ENCODE results near the gene GPR25. TPM values are rescaled to one million over a fixed set of nuclear protein-coding genes. Genes with fewer than 3 reads are reported as not detected.
A peak's percentile ranks its signal among the peaks of the same experiment; 100 is the strongest.
"Not testable (repeated sequence)": the region's sequence is repeated elsewhere in the genome, so short reads cannot be mapped to it uniquely, and the experiment has no call there.

GPR25 gene
- total RNA-seq, 2 experiments from 2014 or later: 0.75 to 0.91 TPM

GRCh38 chr1:200901796-200902444 is 29.1 kb downstream of the GPR25 start:
- H3K27ac Mint-ChIP-seq: no peak overlapping the region
- peaks cover 10% of the 10 kb centered on the region for H3K4me1 Mint-ChIP-seq
- ATAC-seq (ENCODE audit: low read depth) (no peak), DNase-seq (no peak)
- peaks cover 46% of the 10 kb centered on the region for H3K27me3 Mint-ChIP-seq
- POLR2A ChIA-PET: no interaction called here
- no peaks in the 10 kb centered on the region for H3K9me3 Mint-ChIP-seq
- H3K36me3 Mint-ChIP-seq: no peaks in the 10 kb centered on the region
- H3K4me3 Mint-ChIP-seq: no peak overlapping the region

GRCh38 chr1:200903793-200904192 is 31.0 kb downstream of the GPR25 start:
- ATAC-seq (ENCODE audit: low read depth): no peak

DNA sequence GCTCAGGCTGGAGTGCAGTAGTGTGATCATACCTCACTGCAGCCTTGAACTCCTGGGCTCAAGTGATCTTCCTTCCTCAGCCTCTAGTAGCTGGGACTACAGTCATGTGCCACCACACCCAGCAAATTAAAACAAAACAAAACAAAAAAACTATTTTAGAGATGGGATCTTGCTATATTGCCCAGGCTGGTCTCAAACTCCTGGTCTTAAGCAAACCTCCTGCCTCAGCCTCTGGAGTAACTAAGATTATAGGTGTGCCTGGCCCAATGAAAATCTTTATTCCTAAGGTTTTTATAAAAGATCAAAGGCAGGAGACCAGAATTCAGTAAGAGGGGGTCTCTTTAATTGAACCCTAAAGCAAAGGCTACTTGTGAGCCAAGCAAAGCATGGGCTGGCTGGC is 32.0 kb downstream of the GPR25 start:
- H3K27ac Mint-ChIP-seq: no peak overlapping the region
- ATAC-seq (ENCODE audit: low read depth): no peak
- DNase-seq: no peak
- peaks cover 11% of the 10 kb centered on the region for H3K4me1 Mint-ChIP-seq
- POLR2A ChIA-PET: interaction anchor here (2.1 kb wide), 1 partner anchor 16 kb away, joined by 9 read pairs; no protein-coding TSS in a partner anchor
- H3K9me3 Mint-ChIP-seq: no peaks in the 10 kb centered on the region
- H3K4me3 Mint-ChIP-seq: no peak overlapping the region
- H3K36me3 Mint-ChIP-seq: no peaks in the 10 kb centered on the region
- H3K27me3 Mint-ChIP-seq: peaks cover 45% of the 10 kb centered on the region

More at GRCh38 chr1:200903793-200904192, 31.0 kb downstream of the GPR25 start:
- Mint-ChIP-seq H3K9me3 (no peaks in the 10 kb centered on the region), H3K4me1 (peaks cover 14% of the 10 kb centered on the region), H3K4me3 (no peak overlapping the region), H3K36me3 (no peaks in the 10 kb centered on the region), H3K27me3 (peaks cover 47% of the 10 kb centered on the region), H3K27ac (no peak overlapping the region)
- DNase-seq: no peak
- POLR2A ChIA-PET: no interaction called here

GRCh38 chr1:200905411-200906052 is 32.8 kb downstream of the GPR25 start:
- Mint-ChIP-seq H3K36me3 (no peaks in the 10 kb centered on the region), H3K27ac (no peak overlapping the region), H3K27me3 (peaks cover 50% of the 10 kb centered on the region), H3K4me1 (peaks cover 11% of the 10 kb centered on the region), H3K9me3 (no peaks in the 10 kb centered on the region), H3K4me3 (no peak overlapping the region)
- POLR2A ChIA-PET: interaction anchor here (0.6 to 2.1 kb wide), 2 partner anchors 15 to 17 kb away, joined by 3 to 9 read pairs; no protein-coding TSS in a partner anchor
- DNase-seq: no peak
- ATAC-seq (ENCODE audit: low read depth): peak; percentile 97

- Mint-ChIP-seq H3K9me3 (no peaks in the 10 kb centered on the region), H3K4me3 (no peak overlapping the region), H3K36me3 (no peaks in the 10 kb centered on the region), H3K27ac (no peak overlapping the region), H3K4me1 (peaks cover 11% of the 10 kb centered on the region), H3K27me3 (peaks cover 49% of the 10 kb centered on the region)
- ATAC-seq (ENCODE audit: low read depth) (no peak), DNase-seq (no peak)
- POLR2A ChIA-PET: interaction anchor here (2.1 kb wide), 1 partner anchor 18 kb away, joined by 9 read pairs; no protein-coding TSS in a partner anchor
Observed at GRCh38 chr1:200906491-200906890, 33.7 kb downstream of the GPR25 start.

GRCh38 chr1:200907611-200908097 is 34.9 kb downstream of the GPR25 start:
- H3K36me3 Mint-ChIP-seq: no peaks in the 10 kb centered on the region
- H3K27me3 Mint-ChIP-seq: peaks cover 40% of the 10 kb centered on the region
- H3K27ac Mint-ChIP-seq: no peak overlapping the region
- no peak for ATAC-seq (ENCODE audit: low read depth)
- POLR2A ChIA-PET: no interaction called here
- H3K4me3 Mint-ChIP-seq: no peak overlapping the region
- peaks cover 11% of the 10 kb centered on the region for H3K4me1 Mint-ChIP-seq
- no peaks in the 10 kb centered on the region for H3K9me3 Mint-ChIP-seq
- DNase-seq: no peak

GRCh38 chr1:200908191-200908868 is 35.5 kb downstream of the GPR25 start:
- H3K36me3 Mint-ChIP-seq: no peaks in the 10 kb centered on the region
- peaks cover 35% of the 10 kb centered on the region for H3K27me3 Mint-ChIP-seq
- POLR2A ChIA-PET: no interaction called here

DNA sequence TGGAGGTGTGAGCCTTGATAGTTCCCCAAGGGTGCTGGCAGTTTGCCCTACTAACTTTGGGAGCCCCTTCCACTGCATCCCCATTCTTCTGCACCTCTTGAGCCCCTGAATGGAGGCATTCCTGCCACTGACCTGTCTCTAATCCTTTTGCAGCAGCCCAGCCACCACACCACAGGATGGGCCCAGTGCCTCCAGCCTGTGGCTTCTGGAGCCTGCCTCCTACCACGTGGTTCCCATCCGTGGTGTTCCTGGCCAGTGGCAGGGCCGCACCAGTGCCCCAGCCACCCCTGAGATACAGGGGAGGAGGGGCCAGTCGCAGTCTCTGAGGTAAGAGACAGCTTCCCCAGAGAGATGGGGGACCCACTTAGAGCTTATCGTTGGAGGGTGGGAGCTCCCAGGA is 36.3 kb downstream of the GPR25 start:
- Mint-ChIP-seq H3K36me3 (no peaks in the 10 kb centered on the region), H3K27me3 (peaks cover 35% of the 10 kb centered on the region), H3K9me3 (no peaks in the 10 kb centered on the region), H3K4me3 (no peak overlapping the region), H3K4me1 (peaks cover 11% of the 10 kb centered on the region), H3K27ac (no peak overlapping the region)
- ATAC-seq (ENCODE audit: low read depth) (no peak), DNase-seq (no peak)
- POLR2A ChIA-PET: no interaction called here

More at GRCh38 chr1:200908191-200908868, 35.5 kb downstream of the GPR25 start:
- no peak for ATAC-seq (ENCODE audit: low read depth)
- H3K9me3 Mint-ChIP-seq: no peaks in the 10 kb centered on the region
- no peak overlapping the region for H3K27ac Mint-ChIP-seq
- no peak for DNase-seq
- no peak overlapping the region for H3K4me3 Mint-ChIP-seq
- H3K4me1 Mint-ChIP-seq: peaks cover 11% of the 10 kb centered on the region

GRCh38 chr1:200909757-200910239 is 37.0 kb downstream of the GPR25 start:
- Mint-ChIP-seq H3K4me3 (no peak overlapping the region), H3K36me3 (no peaks in the 10 kb centered on the region), H3K4me1 (peaks cover 11% of the 10 kb centered on the region), H3K9me3 (no peaks in the 10 kb centered on the region), H3K27ac (no peak overlapping the region), H3K27me3 (peaks cover 29% of the 10 kb centered on the region)
- DNase-seq (no peak), ATAC-seq (ENCODE audit: low read depth) (no peak)
- POLR2A ChIA-PET: no interaction called here

GRCh38 chr1:200911361-200911760 is 38.6 kb downstream of the GPR25 start:
- peaks cover 5% of the 10 kb centered on the region for H3K4me1 Mint-ChIP-seq
- POLR2A ChIA-PET: no interaction called here
- DNase-seq (no peak), ATAC-seq (ENCODE audit: low read depth) (no peak)
- peaks cover 29% of the 10 kb centered on the region for H3K27me3 Mint-ChIP-seq
- H3K36me3 Mint-ChIP-seq: no peaks in the 10 kb centered on the region
- H3K9me3 Mint-ChIP-seq: no peaks in the 10 kb centered on the region
- no peak overlapping the region for H3K27ac Mint-ChIP-seq
- H3K4me3 Mint-ChIP-seq: no peak overlapping the region

DNA sequence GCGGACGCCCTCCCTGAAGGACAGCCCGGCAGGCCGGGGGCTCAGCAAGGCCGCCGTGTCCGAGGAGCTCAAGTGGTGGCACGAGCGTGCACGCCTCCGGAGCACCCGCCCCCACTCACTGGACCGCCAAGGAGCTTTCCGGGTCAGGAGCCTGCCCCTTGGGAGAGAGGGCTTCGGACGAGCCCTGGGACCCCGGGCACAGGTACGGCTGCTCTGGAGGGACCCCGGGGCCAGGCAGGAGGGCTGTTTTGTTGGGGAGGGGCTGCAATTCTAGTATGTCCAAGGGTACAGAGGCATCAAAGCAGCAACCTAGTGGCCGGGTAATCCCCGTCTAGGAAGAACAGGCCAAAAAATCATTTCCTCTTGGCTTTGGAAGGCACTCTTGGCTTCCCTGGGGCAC is 39.2 kb downstream of the GPR25 start:
- peaks cover 26% of the 10 kb centered on the region for H3K27me3 Mint-ChIP-seq
- H3K27ac Mint-ChIP-seq; H3K4me3 Mint-ChIP-seq; H3K9me3 Mint-ChIP-seq; DNase-seq; H3K36me3 Mint-ChIP-seq; ATAC-seq (ENCODE audit: low read depth); POLR2A ChIA-PET; H3K4me1 Mint-ChIP-seq: not testable (repeated sequence)

DNA sequence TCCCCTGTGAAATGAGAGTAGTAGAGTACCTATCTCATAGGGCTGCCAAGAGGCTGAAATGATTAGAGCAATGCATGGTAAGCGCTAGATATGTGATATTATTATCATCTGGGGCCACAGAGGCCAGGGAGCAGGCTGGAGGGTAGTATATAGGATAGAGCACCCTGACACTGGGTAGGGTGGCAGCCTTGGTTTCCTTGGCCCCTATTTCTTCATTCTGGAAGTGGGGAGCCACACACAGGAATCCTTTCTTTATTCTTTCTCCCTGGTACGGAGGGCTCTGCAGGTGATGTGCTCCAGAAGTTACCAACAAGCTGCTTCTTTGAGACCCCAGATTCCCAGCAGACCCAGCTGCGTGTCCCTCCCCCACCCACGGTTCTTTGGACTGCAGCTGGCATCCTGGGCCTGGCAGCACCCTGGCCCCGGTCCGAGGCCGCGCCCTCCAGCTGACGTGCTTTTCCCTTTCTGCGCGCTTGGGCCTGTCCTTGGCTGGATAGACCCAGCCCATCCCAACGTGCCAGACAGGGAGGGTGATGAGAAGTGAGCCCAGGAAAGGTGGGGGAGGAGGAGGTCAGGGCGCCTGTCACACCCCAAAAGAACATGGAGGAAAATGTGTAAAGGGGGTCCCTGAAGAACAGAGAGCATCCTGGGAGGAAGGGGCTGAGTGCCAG is 40.1 kb downstream of the GPR25 start:
- Mint-ChIP-seq H3K36me3 (no peaks in the 10 kb centered on the region), H3K4me3 (no peak overlapping the region), H3K9me3 (no peaks in the 10 kb centered on the region), H3K27ac (no peak overlapping the region), H3K27me3 (peaks cover 21% of the 10 kb centered on the region), H3K4me1 (peaks cover 1% of the 10 kb centered on the region)
- POLR2A ChIA-PET: no interaction called here
- DNase-seq (no peak), ATAC-seq (ENCODE audit: low read depth) (no peak)

GRCh38 chr1:200916152-200916551 is 43.4 kb downstream of the GPR25 start:
- no peaks in the 10 kb centered on the region for H3K36me3 Mint-ChIP-seq
- DNase-seq (no peak), ATAC-seq (ENCODE audit: low read depth) (no peak)
- no peaks in the 10 kb centered on the region for H3K4me1 Mint-ChIP-seq
- POLR2A ChIA-PET: no interaction called here
- no peak overlapping the region for H3K27ac Mint-ChIP-seq
- H3K4me3 Mint-ChIP-seq: no peak overlapping the region
- no peaks in the 10 kb centered on the region for H3K9me3 Mint-ChIP-seq
- H3K27me3 Mint-ChIP-seq: peaks cover 23% of the 10 kb centered on the region
